GM12878 (cell line): ENCODE results near the gene SEMA4G.

Experiments used
- POLR2A ChIP-seq: IDR thresholded peaks from 2 replicates; pipeline ENCODE4 v1.6.1; 2011; ENCODE audit warnings: low read depth, mild to moderate bottlenecking, low read length
- SRF ChIP-seq, 2 experiments: IDR thresholded peaks; 2 replicates each; pipeline ENCODE4 v1.6.1; 2011; ENCODE audit warnings: low read depth in 2 of 2, low read length in 2 of 2, mild to moderate bottlenecking in 1 of 2, moderate library complexity in 1 of 2

- no peak for TF ChIP-seq POLR2A
- no peak for TF ChIP-seq SRF (IDR thresholded peaks at IDR 0.05; ENCODE audit: low read depth in 2 of 2, low read length in 2 of 2)
Measured at GRCh38 chr10:101015582-101015973, 46.3 kb downstream of the SEMA4G start.
